Activated gamma-delta T cell treated with anti-CD3 and anti-CD28 coated beads, Interleukin-2, amount 50 U/mL, for 16 hours (primary cell): ENCODE measurements around the gene RERE.

Experiments used
- DNase-seq: peaks from one replicate; pipeline ENCODE4 v3.0.0-alpha.2; 2020; ENCODE audit warnings: low read depth

Gene RERE

GRCh38 chr1:8378178-8378577 lies 439.3 kb downstream of the RERE start:
- no peak for DNase-seq

- DNase-seq = no peak
These were observed 440.0 kb downstream of the RERE start for GRCh38 chr1:8377271-8377981.

- DNase-seq = no peak
These were observed 441.0 kb downstream of the RERE start for GRCh38 chr1:8376358-8376840.

GRCh38 chr1:8374812-8375211 lies 442.6 kb downstream of the RERE start:
- DNase-seq = no peak

GRCh38 chr1:8374356-8374755 lies 443.1 kb downstream of the RERE start:
- no peak for DNase-seq

GRCh38 chr1:8373581-8374241 lies 443.7 kb downstream of the RERE start:
- DNase-seq = no peak

GRCh38 chr1:8373125-8373524 lies 444.3 kb downstream of the RERE start:
- no peak for DNase-seq

GRCh38 chr1:8371372-8371991 lies 446.0 kb downstream of the RERE start:
- no peak for DNase-seq

- no peak for DNase-seq
These were observed 446.5 kb downstream of the RERE start for GRCh38 chr1:8370905-8371315.

- no peak for DNase-seq
These were observed 447.2 kb downstream of the RERE start for GRCh38 chr1:8370046-8370881.

- no peak for DNase-seq
These were observed 448.3 kb downstream of the RERE start for GRCh38 chr1:8368956-8369639.

GRCh38 chr1:8367571-8368194 lies 449.8 kb downstream of the RERE start:
- no peak for DNase-seq

- DNase-seq = no peak
These were observed 451.6 kb downstream of the RERE start for GRCh38 chr1:8365661-8366362.

GRCh38 chr1:8364528-8365442 lies 452.7 kb downstream of the RERE start:
- DNase-seq = no peak

- no peak for DNase-seq
These were observed 453.6 kb downstream of the RERE start for GRCh38 chr1:8363767-8364301.

- DNase-seq = no peak
These were observed 454.2 kb downstream of the RERE start for GRCh38 chr1:8363186-8363766.

- DNase-seq = no peak
These were observed 454.7 kb downstream of the RERE start for GRCh38 chr1:8362701-8363101.

- DNase-seq = no peak
These were observed 456.1 kb downstream of the RERE start for GRCh38 chr1:8361198-8361849.
